Right lobe of liver (tissue), 6 donors: Measurements from ENCODE around the gene ITGAV. TPM values are rescaled to one million over a fixed set of nuclear protein-coding genes. Genes with fewer than 3 reads are reported as not detected.
A peak's percentile ranks its signal among the peaks of the same experiment; 100 is the strongest.

Experiments
- ATAC-seq, 4 donors: fragments of 200-7000 bp; cut with Tn5 transposase; one replicate each; pipeline ENCODE4 v1.9.1; 2020; ENCODE audit warnings: mild to moderate bottlenecking in 4 of 4, moderate library complexity in 4 of 4
- DNase-seq, 3 donors: peaks; one replicate each; pipeline ENCODE4 v3.0.0-alpha.2; 2020
- H3K27ac ChIP-seq, 3 donors: fragments of 200-600 bp; one replicate each; pipeline ENCODE4 v1.8.0; 2022
- H3K27me3 ChIP-seq, 2 donors: fragments of 200-600 bp; one replicate each; pipeline ENCODE4 v1.8.0; 2022
- H3K36me3 ChIP-seq, 4 donors: fragments of 200-600 bp; sonication (generic) in 1 of 4; one replicate each; pipeline versions ENCODE4 v1.5.1 to v1.8.0; 2017 to 2022; ENCODE audit warnings: control low read depth in 1 of 4
- H3K4me1 ChIP-seq, 4 donors: fragments of 200-600 bp; sonication (generic) in 1 of 4; one replicate each; pipeline versions ENCODE4 v1.5.1 to v1.8.0; 2017 to 2022; ENCODE audit warnings: control low read depth in 1 of 4
- H3K4me3 ChIP-seq, 3 donors: fragments of 200-600 bp; one replicate each; pipeline ENCODE4 v1.8.0; 2022
- H3K9me3 ChIP-seq, 4 donors: fragments of 200-600 bp; sonication (generic) in 1 of 4; one replicate each; pipeline versions ENCODE4 v1.5.1 to v1.8.0; 2017 to 2022; ENCODE audit warnings: control low read depth in 1 of 4
- CTCF ChIP-seq, 4 donors: fragments of 200-600 bp in 3 of 4; fragments of 450-650 bp in 1 of 4; IDR thresholded peaks; one replicate each; pipeline versions ENCODE4 v1.5.1 to v1.8.0; 2016 to 2022; ENCODE audit warnings: antibody characterized with exemption in 4 of 4, mild to moderate bottlenecking in 2 of 4
- POLR2A ChIP-seq: fragments of 450-650 bp; IDR thresholded peaks from one replicate; pipeline ENCODE4 v1.6.1; 2017; ENCODE audit warnings: antibody characterized with exemption, mild to moderate bottlenecking
- WGBS: methylation state at CpG from one replicate; pipeline ENCODE4 v1.1.6; 2018; ENCODE audit warnings: low coverage, low lambda C conversion rate; ENCODE audit not compliant: insufficient coverage; ENCODE audit errors: missing lambda C conversion rate; 5-methylcytosine and 5-hydroxymethylcytosine counted together
- intact Hi-C, 2 donors: fragments of 100-400 bp; cut with DNase I; formaldehyde crosslinking; loops; one replicate each; pipeline versions ENCODE4 v1.11.2 to v1.14.1; 2022
- total RNA-seq, 6 experiments: library from RNA; depleted of rRNA in 2 of 6; stranded (reverse); fragments of >200 nt in 2 of 6; fragmentation: NEBNext Ultra II Directional in 3 of 6; extraction: Animal tissue kit (Norgen Biotek cat#: 25700) in 3 of 6; gene quantifications; one replicate each; pipeline versions ENCODE4 v1.1.0 to v1.2.4, GENCODE V29; 2016 to 2023
- donor health status: DM: no; HTN: yes; CAD: no.
- donor health status: DM: no; HTN: no; CAD: no.
- donor health status: DM: no; HTN: no; CAD: no.
- donor health status: DM: no; HTN: yes; CAD: no.
- donor health status: DM: no; HTN: yes; CAD: no.

ITGAV gene
- total RNA-seq, 6 experiments from 2014 or later = 16.3 to 48.4 (median 26.4) TPM

- 9% methylated on average over 14 of the region's 14 CpGs for WGBS
- TF ChIP-seq POLR2A (no peak), CTCF (IDR thresholded peaks at IDR 0.05) (no peak)
- H3K27ac ChIP-seq = peak overlapping the region; percentile 89 to 98 (median 89)
- ATAC-seq = peak in 3 of 4 donors; percentile 8 to 24 (median 12)
- DNase-seq = no peak
- H3K9me3 ChIP-seq = no peaks in the 10 kb centered on the region
- H3K36me3 ChIP-seq = no peaks in the 10 kb centered on the region
- peaks cover 0 to 16% (median 3%) of the 10 kb centered on the region in 4 donors for H3K4me1 ChIP-seq
- no peaks in the 10 kb centered on the region for H3K27me3 ChIP-seq
- intact Hi-C loops = no loop called here
- H3K4me3 ChIP-seq = peak overlapping the region; percentile 78 to 83 (median 81)
These were observed 780 bp upstream of the ITGAV start for GRCh38 chr2:186588940-186589611.

GRCh38 chr2:186590350-186590758 lies 498 bp downstream of the ITGAV start:
- ATAC-seq = peak; percentile 9 to 31 (median 12)
- Histone ChIP-seq H3K36me3 (no peaks in the 10 kb centered on the region), H3K27ac (peak overlapping the region; percentile 89 to 98 (median 89)), H3K9me3 (no peaks in the 10 kb centered on the region), H3K4me1 (peaks cover 0 to 27% (median 5%) of the 10 kb centered on the region in 4 donors), H3K4me3 (peak overlapping the region; percentile 78 to 83 (median 81)), H3K27me3 (no peaks in the 10 kb centered on the region)
- intact Hi-C loops = no loop called here
- no peak for TF ChIP-seq CTCF (IDR thresholded peaks at IDR 0.05)
- TF ChIP-seq POLR2A = no peak
- peak in 1 of 3 donors; percentile 65 for DNase-seq
- WGBS = 0% methylated on average over 14 of the region's 32 CpGs

GRCh38 chr2:186590759-186591505 lies 1.1 kb downstream of the ITGAV start:
- Histone ChIP-seq H3K36me3 (no peaks in the 10 kb centered on the region), H3K27ac (peak overlapping the region; percentile 89 to 98 (median 89)), H3K4me1 (peaks cover 0 to 27% (median 5%) of the 10 kb centered on the region in 4 donors), H3K9me3 (no peaks in the 10 kb centered on the region), H3K27me3 (no peaks in the 10 kb centered on the region), H3K4me3 (peak overlapping the region; percentile 78 to 83 (median 81))
- intact Hi-C loops = no loop called here
- no peak for DNase-seq
- peak; percentile 2 to 22 (median 8) for ATAC-seq
- no peak for TF ChIP-seq CTCF (IDR thresholded peaks at IDR 0.05)
- peak; percentile 22 for TF ChIP-seq POLR2A
- 5% methylated on average over 13 of the region's 17 CpGs for WGBS

GRCh38 chr2:186591506-186591890 lies 1.6 kb downstream of the ITGAV start:
- 35% methylated on average over 3 of the region's 3 CpGs for WGBS
- TF ChIP-seq CTCF (IDR thresholded peaks at IDR 0.05) = no peak
- no peak for TF ChIP-seq POLR2A
- no peaks in the 10 kb centered on the region for H3K9me3 ChIP-seq
- H3K4me3 ChIP-seq = peak overlapping the region; percentile 78 to 83 (median 81)
- DNase-seq (no peak), ATAC-seq (no peak)
- no peaks in the 10 kb centered on the region for H3K36me3 ChIP-seq
- H3K27me3 ChIP-seq = no peaks in the 10 kb centered on the region
- H3K4me1 ChIP-seq = peaks cover 0 to 27% (median 5%) of the 10 kb centered on the region in 4 donors
- H3K27ac ChIP-seq = peak overlapping the region; percentile 89 to 98 (median 89)
- intact Hi-C loops = no loop called here
